Stimulated activated CD4-positive, alpha-beta T cell treated with anti-CD3 and anti-CD28 coated beads, Interleukin-2, amount 100 ng/mL, for 4 hours (primary cell): ENCODE data around the gene POTEM.
"Not testable (repeated sequence)": the region's sequence is repeated elsewhere in the genome, so short reads cannot be mapped to it uniquely, and the experiment has no call there.

Experiments used
- DNase-seq: peaks from one replicate; pipeline ENCODE4 v3.0.0-alpha.2; 2020; ENCODE audit warnings: low read depth

Gene POTEM

GRCh38 chr14:19038060-19038664, 70.9 kb downstream of the POTEM start:
- not testable (repeated sequence) for DNase-seq

- not testable (repeated sequence) for DNase-seq
These were observed 71.6 kb downstream of the POTEM start for GRCh38 chr14:19038785-19039184.

DNA sequence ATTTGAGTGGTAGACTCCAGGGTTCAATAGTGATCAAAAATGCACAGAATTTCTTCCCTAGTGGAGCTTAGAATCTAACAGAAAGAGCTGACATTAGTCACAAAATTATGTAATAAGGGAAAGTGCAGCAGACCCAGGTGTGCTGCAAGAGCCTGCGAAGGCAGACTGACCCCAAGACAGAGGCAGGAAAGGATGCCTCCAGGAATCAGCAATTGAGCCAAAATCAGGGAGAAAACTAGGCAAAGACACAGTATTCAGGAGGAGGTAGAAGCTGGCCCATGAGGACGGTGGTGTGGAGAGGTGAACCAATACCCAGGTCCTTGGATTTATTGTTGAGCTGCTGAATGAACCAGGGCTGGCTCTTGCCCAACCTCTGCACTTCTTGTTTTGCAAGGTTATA, 76.2 kb downstream of the POTEM start:
- not testable (repeated sequence) for DNase-seq
